Epithelial cell of proximal tubule (primary cell): ENCODE data around the gene CXCR5. TPM values are rescaled to one million over a fixed set of nuclear protein-coding genes. Genes with fewer than 3 reads are reported as not detected.
A peak's percentile ranks its signal among the peaks of the same experiment; 100 is the strongest.

Experiments
- DNase-seq: peaks from one replicate; pipeline ENCODE4 v3.0.0-alpha.2; 2011; ENCODE audit warnings: low read depth
- H3K4me3 ChIP-seq: 2 replicates; pipeline ENCODE4 v1.5.1; 2011; ENCODE audit warnings: low read depth, mild to moderate bottlenecking, low read length
- CTCF ChIP-seq: conservative IDR thresholded peaks from 2 replicates; pipeline ENCODE4 v1.5.1; 2012; ENCODE audit warnings: low read depth, mild to moderate bottlenecking, low read length
- total RNA-seq: library from RNA; depleted of rRNA; stranded (reverse); fragments of >200 nt; gene quantifications from 2 replicates; pipeline ENCODE4 v1.2.3, GENCODE V29; 2015

CXCR5 gene
- total RNA-seq, 1 donor from 2014 or later: not detected

- H3K4me3 ChIP-seq: peak overlapping the region; percentile 25
- no peak for TF ChIP-seq CTCF
- no peak for DNase-seq
Measured at GRCh38 chr11:118917481-118918127, 33.9 kb downstream of the CXCR5 start.

- H3K4me3 ChIP-seq: peak overlapping the region; percentile 41
- DNase-seq: no peak
- no peak for TF ChIP-seq CTCF
Measured at GRCh38 chr11:118918128-118918685, 34.5 kb downstream of the CXCR5 start.

GRCh38 chr11:118918686-118919280, 35.1 kb downstream of the CXCR5 start:
- TF ChIP-seq CTCF: no peak

GRCh38 chr11:118921121-118921928, 37.6 kb downstream of the CXCR5 start:
- no peak for DNase-seq
- no peak for TF ChIP-seq CTCF
- peak overlapping the region; percentile 98 for H3K4me3 ChIP-seq

More at GRCh38 chr11:118918686-118919280, 35.1 kb downstream of the CXCR5 start:
- DNase-seq: no peak
- H3K4me3 ChIP-seq: peak overlapping the region; percentile 41

- DNase-seq: no peak
- no peak for TF ChIP-seq CTCF
Measured at GRCh38 chr11:118921929-118922744, 38.4 kb downstream of the CXCR5 start.

GRCh38 chr11:118922745-118923627, 39.3 kb downstream of the CXCR5 start:
- peak overlapping the region; percentile 98 for H3K4me3 ChIP-seq
- no peak for TF ChIP-seq CTCF
- DNase-seq: no peak

More at GRCh38 chr11:118921929-118922744, 38.4 kb downstream of the CXCR5 start:
- peak overlapping the region; percentile 98 for H3K4me3 ChIP-seq
